HAP-1 (cell line): ENCODE measurements around the gene ILK.

Experiments used
- DNase-seq, 2 experiments: peaks; one replicate each; pipeline ENCODE4 v3.0.0-alpha.2; 2016 to 2020; ENCODE audit warnings: low spot score in 2 of 2
- H3K27me3 ChIP-seq: fragments of 250-450 bp; sonication (Bioruptor Pico); 2 replicates; pipeline ENCODE4 v1.5.1; 2020; ENCODE audit warnings: low read depth, mild to moderate bottlenecking, moderate library complexity
- H3K36me3 ChIP-seq: fragments of 250-450 bp; sonication (Bioruptor Pico); replicated peaks from 2 replicates; pipeline ENCODE4 v1.5.1; 2020; ENCODE audit warnings: mild to moderate bottlenecking
- H3K4me1 ChIP-seq: fragments of 250-450 bp; sonication (Bioruptor Pico); 2 replicates; pipeline ENCODE4 v1.5.1; 2020; ENCODE audit warnings: mild to moderate bottlenecking
- H3K4me3 ChIP-seq: fragments of 250-450 bp; sonication (Bioruptor Pico); 2 replicates; pipeline ENCODE4 v1.5.1; 2020; ENCODE audit warnings: mild to moderate bottlenecking, moderate library complexity
- H3K9me3 ChIP-seq: fragments of 250-450 bp; sonication (Bioruptor Pico); 2 replicates; pipeline ENCODE4 v1.5.1; 2020; ENCODE audit warnings: mild to moderate bottlenecking, moderate library complexity
- in situ Hi-C: fragments of 300-500 bp; cut with MboI; formaldehyde crosslinking; loops from 3 replicates; pipeline ENCODE4 v1.14.3; 2020; ENCODE audit warnings: low sequenced_read_pairs, inconsistent platforms, mixed read lengths

The ILK gene

DNA sequence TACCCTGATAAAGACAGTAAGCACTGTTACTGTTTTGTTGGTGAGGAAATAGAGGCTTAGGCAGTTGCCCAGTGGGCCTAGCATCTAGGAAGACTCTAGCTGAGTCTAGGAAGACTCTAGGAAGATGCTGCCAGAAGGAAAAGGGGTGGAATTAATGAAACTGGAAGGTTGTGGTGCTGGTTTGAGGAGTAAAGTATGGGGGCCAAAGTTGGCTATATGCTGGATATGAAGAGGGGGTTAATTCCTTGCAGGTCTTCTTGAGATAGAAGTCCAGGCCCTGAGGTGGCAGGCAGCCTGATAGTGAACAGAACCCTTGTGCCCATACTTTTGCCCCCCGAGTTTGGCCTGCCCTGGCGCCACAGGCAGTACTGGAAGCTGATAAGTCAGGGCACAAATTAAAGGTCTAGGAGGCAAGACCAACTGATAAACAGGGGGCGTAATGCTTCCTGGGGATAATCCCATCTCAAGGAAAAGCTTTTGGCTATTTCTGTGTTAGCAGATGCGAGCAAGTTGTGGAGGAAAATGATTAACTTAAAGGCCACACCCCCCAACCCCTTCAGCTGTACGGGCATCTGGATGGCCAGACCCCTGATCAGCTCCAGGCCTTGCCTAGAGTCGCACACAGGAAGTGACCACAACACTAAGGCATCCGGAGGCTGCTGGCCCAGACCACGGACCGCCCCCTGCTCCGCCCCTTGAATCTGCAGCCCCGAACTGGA lies 3.1 kb downstream of the ILK start:
- H3K9me3 ChIP-seq: no peaks in the 10 kb centered on the region
- peaks cover 31% of the 10 kb centered on the region for H3K4me1 ChIP-seq
- DNase-seq: peak; percentile 66 to 93
- 0 out of 2 replicates have a peak overlapping the region, but pooled peaks have one; percentile 5 for H3K4me3 ChIP-seq
- peaks cover 48% of the 10 kb centered on the region for H3K36me3 ChIP-seq
- no peaks in the 10 kb centered on the region for H3K27me3 ChIP-seq
- in situ Hi-C loops: no loop called here

DNA sequence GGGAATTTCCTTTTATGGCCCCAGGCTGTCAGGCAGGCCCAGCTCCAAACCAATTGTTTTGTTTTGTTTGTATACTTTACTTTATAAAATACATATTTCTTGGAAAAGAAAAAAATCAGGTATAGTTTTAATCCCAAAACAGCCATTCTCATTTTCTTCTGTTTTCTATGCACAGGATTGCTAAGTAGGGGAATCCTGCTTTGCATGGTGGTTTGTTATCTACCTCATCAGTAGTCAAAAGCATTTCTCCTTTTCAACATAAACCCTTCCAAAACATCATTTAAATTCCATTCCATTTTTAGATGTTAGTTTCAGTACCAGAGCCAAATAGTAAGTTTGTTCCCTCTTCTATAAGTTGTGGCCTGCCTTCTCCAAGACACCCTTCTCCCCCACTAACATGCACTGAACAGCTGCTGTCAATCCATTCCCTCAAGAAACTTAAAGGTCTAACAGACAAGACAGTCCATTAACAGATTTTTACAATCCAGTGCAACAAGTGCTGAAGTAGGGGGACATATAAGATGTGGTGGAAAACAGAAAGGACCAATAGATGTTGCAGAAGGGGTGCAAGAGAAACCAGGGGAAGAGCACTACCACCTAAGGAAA lies 3.7 kb downstream of the ILK start:
- Histone ChIP-seq H3K4me3 (no peak overlapping the region), H3K9me3 (no peaks in the 10 kb centered on the region), H3K27me3 (no peaks in the 10 kb centered on the region), H3K4me1 (peaks cover 28% of the 10 kb centered on the region), H3K36me3 (peaks cover 47% of the 10 kb centered on the region)
- no peak for DNase-seq
- in situ Hi-C loops: no loop called here

DNA sequence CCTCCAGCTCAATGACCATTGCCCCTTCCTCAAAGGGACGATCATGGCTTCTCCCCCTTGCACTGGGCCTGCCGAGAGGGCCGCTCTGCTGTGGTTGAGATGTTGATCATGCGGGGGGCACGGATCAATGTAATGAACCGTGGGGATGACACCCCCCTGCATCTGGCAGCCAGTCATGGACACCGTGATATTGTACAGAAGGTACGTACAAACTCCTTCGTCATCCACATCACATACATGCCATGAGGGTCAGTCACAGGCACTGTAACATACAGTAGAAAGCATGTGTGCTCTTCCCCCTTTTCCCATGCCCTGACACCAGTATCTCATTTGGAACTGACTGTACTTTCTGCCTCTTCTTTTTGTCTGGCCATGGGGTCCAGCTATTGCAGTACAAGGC lies 4.4 kb downstream of the ILK start:
- Histone ChIP-seq H3K27me3 (no peaks in the 10 kb centered on the region), H3K4me1 (peaks cover 28% of the 10 kb centered on the region), H3K4me3 (no peak overlapping the region), H3K36me3 (peaks cover 47% of the 10 kb centered on the region), H3K9me3 (no peaks in the 10 kb centered on the region)
- in situ Hi-C loops: no loop called here
- no peak for DNase-seq

DNA sequence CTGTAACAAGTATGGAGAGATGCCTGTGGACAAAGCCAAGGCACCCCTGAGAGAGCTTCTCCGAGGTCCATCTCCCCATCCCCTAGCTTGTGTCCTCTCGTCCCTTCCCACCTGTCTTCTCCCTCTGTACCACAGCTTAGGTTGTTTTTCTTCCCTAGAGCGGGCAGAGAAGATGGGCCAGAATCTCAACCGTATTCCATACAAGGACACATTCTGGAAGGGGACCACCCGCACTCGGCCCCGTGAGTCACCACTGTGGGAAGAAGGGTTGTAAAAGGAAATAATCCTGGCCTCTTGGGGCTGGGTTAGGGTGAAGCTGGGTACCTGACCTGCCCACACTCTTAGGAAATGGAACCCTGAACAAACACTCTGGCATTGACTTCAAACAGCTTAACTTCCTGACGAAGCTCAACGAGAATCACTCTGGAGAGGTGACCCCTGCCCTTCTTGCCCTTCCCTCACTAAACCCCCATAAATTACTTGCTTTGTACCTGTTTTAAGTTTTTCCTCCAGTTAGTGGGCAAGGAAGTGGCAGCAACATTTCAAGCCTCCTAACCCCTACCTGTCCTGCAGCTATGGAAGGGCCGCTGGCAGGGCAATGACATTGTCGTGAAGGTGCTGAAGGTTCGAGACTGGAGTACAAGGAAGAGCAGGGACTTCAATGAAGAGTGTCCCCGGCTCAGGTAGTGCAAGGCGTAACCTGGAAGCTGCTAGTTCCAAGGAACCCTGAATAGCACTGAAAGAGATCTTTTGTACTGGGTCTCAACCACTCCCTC lies 5.3 kb downstream of the ILK start:
- no peak for DNase-seq
- Histone ChIP-seq H3K4me3 (no peak overlapping the region), H3K27me3 (no peaks in the 10 kb centered on the region), H3K9me3 (no peaks in the 10 kb centered on the region), H3K4me1 (peaks cover 28% of the 10 kb centered on the region), H3K36me3 (peaks cover 47% of the 10 kb centered on the region)
- in situ Hi-C loops: no loop called here

DNA sequence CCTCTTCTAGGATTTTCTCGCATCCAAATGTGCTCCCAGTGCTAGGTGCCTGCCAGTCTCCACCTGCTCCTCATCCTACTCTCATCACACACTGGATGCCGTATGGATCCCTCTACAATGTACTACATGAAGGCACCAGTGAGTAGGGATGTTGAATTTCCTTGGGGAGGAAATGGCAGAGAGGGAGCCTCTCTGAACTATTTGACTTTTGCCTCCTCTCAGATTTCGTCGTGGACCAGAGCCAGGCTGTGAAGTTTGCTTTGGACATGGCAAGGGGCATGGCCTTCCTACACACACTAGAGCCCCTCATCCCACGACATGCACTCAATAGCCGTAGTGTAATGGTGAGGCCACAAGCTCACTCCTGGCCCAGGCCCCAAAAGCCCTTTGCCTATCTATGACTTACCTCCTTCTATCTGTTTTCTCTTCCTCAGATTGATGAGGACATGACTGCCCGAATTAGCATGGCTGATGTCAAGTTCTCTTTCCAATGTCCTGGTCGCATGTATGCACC lies 6.0 kb downstream of the ILK start:
- H3K4me1 ChIP-seq: peaks cover 28% of the 10 kb centered on the region
- peaks cover 47% of the 10 kb centered on the region for H3K36me3 ChIP-seq
- no peaks in the 10 kb centered on the region for H3K27me3 ChIP-seq
- in situ Hi-C loops: loop anchor here (5.0 kb wide), 1 partner anchor 73 kb away; the partner anchor contains the start of gene MRPL17
- DNase-seq: no peak
- no peak overlapping the region for H3K4me3 ChIP-seq
- H3K9me3 ChIP-seq: no peaks in the 10 kb centered on the region

DNA sequence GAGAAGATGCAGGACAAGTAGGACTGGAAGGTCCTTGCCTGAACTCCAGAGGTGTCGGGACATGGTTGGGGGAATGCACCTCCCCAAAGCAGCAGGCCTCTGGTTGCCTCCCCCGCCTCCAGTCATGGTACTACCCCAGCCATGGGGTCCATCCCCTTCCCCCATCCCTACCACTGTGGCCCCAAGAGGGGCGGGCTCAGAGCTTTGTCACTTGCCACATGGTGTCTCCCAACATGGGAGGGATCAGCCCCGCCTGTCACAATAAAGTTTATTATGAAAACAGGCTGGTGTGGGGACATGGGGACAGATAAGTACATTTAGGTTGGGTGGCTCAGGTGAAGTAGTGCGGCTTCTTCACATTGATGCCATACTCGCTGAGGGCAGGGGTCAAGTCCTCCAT lies 7.0 kb downstream of the ILK start:
- Histone ChIP-seq H3K4me1 (peaks cover 19% of the 10 kb centered on the region), H3K9me3 (no peaks in the 10 kb centered on the region), H3K4me3 (no peak overlapping the region; the same call in 1 of the 2 replicates), H3K36me3 (peaks cover 47% of the 10 kb centered on the region), H3K27me3 (no peaks in the 10 kb centered on the region)
- no peak for DNase-seq
- in situ Hi-C loops: loop anchor here (5.0 kb wide), 1 partner anchor 72 kb away; the partner anchor contains the start of gene MRPL17

DNA sequence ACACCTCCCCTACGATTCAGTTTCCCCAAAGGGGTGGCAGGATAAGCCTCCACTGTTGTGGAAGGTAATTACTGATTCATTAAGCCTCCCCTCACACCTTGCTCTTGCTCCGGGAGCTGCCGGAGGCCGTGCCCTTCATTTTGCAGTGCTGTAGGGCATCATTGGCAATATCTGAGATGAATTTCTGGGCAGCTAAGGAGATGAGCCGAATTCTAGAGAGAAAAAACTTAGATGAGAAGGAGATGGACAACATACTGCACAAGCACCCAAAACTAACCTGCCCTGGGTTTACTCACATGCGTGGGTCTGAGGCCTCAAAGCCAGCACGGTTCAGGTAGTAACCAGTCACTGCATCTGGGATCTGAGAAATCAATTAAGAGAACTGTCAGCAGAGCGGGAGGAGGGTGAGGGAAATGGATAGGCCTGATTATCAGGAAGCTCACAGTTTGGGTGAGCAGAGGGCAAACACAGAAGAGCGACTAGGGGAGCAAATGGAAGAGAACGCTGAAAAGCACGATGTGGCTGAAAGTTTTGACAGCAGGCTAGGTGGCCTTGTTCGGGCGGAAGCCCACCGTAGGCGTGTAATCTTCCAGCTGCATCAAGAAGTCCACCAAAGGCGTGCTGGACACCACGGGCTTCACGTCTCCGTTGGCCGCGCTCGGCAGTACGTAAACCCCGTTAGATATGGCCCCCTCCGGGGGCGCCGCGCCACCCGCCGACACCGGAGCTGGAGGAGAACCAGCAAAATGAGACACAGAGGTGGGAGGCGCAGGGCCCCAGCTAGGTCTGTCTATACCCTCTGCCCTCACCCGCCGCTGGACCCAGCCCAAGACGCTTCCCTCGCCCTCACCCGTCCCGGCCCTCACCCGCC lies 7.8 kb downstream of the ILK start:
- no peaks in the 10 kb centered on the region for H3K27me3 ChIP-seq
- peak overlapping the region; percentile 64 for H3K4me3 ChIP-seq
- in situ Hi-C loops: loop anchor here (5.0 kb wide), 1 partner anchor 71 kb away; the partner anchor contains the start of gene MRPL17
- peaks cover 15% of the 10 kb centered on the region for H3K4me1 ChIP-seq
- peak in 1 of 2 experiments; percentile 41 for DNase-seq
- peaks cover 50% of the 10 kb centered on the region for H3K36me3 ChIP-seq
- no peaks in the 10 kb centered on the region for H3K9me3 ChIP-seq

DNA sequence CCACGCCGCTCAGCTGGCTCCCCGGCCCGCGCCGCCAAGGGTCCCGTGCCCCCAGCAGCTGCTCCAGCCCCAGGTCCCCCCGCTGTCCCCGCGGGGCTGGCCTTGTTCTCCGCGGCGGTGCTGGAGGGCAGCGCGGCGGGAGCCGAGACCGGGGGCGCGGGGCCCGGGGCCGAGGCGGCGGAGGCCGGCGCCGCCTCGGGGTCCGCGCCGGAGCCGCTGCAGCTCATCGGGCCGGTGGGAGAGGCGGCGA lies 8.3 kb downstream of the ILK start:
- Histone ChIP-seq H3K4me1 (peaks cover 10% of the 10 kb centered on the region), H3K36me3 (peaks cover 47% of the 10 kb centered on the region), H3K4me3 (peak overlapping the region; percentile 64), H3K27me3 (no peaks in the 10 kb centered on the region), H3K9me3 (no peaks in the 10 kb centered on the region)
- in situ Hi-C loops: loop anchor here (5.0 kb wide), 1 partner anchor 70 kb away; the partner anchor contains the start of gene MRPL17
- DNase-seq: no peak

DNA sequence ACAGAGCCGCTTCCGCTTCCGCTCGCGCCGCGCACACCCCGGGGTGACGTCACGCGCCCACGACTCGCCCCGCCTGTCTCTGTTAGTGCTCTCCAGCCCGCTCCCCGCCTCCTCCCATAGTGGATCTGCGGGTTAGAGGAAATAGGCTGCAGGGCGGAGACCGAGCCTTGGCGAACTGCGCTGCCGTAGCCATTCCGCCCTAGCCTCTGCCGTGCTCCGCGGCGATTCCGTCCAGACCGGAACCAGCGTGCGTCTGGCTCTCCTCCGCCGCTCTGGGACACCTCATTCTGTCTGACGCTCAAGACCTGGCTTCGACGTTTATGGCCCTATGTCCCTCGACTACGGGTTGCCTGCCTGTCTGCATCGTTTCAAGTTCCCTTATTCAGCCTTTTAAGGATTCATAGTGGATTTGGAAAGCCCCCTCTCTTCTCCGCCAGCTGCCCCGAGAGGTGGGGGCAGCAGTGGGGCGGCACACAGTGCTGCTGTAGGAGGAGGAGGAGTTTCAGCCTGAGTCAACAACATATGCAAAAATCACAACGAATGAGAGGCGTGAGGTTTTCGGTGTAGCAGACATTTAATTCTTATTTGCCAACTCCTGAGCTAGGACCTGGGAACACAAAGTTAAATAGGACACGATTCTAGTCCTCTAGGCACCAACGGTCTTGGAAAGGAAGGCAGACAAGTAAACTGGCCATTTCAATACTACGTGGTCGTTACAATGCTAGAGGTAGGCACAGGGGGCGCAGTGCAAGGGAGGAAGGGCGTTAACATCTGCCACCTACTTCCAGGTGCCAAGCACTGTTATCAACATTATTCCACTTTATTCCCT lies 8.9 kb downstream of the ILK start, which contains the start of gene TAF10:
Gene TAF10, minus strand, starts transcription at position 4 of the 829 bp plus-strand sequence. CDS start 27 bp downstream, outside the sequence.
- peaks cover 45% of the 10 kb centered on the region for H3K36me3 ChIP-seq
- DNase-seq: peak; percentile 90 to 97
- in situ Hi-C loops: loop anchor here (5.0 kb wide), 1 partner anchor 70 kb away; the partner anchor contains the start of gene MRPL17
- H3K27me3 ChIP-seq: no peaks in the 10 kb centered on the region
- H3K4me3 ChIP-seq: peak within 1 kb of the TSS; percentile 64
- peaks cover 6% of the 10 kb centered on the region for H3K4me1 ChIP-seq
- H3K9me3 ChIP-seq: no peaks in the 10 kb centered on the region

- DNase-seq: no peak
- in situ Hi-C loops: loop anchor here (5.0 kb wide), 1 partner anchor 69 kb away; the partner anchor contains the start of gene MRPL17
- H3K9me3 ChIP-seq: no peaks in the 10 kb centered on the region
- H3K27me3 ChIP-seq: no peaks in the 10 kb centered on the region
- no peak overlapping the region for H3K4me3 ChIP-seq
- peaks cover 34% of the 10 kb centered on the region for H3K36me3 ChIP-seq
- peaks cover 8% of the 10 kb centered on the region for H3K4me1 ChIP-seq
Measured at GRCh38 chr11:6613496-6613895, 9.9 kb downstream of the ILK start.

GRCh38 chr11:6614446-6614845 lies 10.9 kb downstream of the ILK start:
- H3K4me1 ChIP-seq: peaks cover 11% of the 10 kb centered on the region
- DNase-seq: no peak
- no peak overlapping the region for H3K4me3 ChIP-seq
- H3K27me3 ChIP-seq: no peaks in the 10 kb centered on the region
- in situ Hi-C loops: loop anchor here (5.0 kb wide), 1 partner anchor 68 kb away; the partner anchor contains the start of gene MRPL17
- H3K9me3 ChIP-seq: no peaks in the 10 kb centered on the region
- peaks cover 25% of the 10 kb centered on the region for H3K36me3 ChIP-seq

DNA sequence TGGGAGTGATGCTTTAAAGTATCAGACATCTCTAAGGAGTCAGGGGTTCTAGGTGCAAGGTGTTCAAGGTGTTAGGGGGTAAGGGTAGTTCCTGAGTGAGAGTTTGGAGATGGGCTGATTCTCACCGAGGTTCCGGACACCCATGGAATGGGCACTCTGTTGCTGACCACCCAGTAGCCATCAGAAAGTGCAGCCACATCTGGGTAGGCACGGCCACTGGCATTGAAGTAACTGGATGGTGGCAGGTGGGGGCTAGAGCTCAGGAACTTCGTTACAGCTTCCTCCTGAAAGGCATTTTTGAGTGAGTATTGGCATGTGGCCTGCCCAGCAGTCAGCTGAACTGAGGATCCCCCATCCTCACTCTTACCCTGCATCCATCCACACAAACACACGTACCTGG lies 11.5 kb downstream of the ILK start:
- Histone ChIP-seq H3K27me3 (no peaks in the 10 kb centered on the region), H3K4me3 (no peak overlapping the region), H3K4me1 (peaks cover 11% of the 10 kb centered on the region), H3K36me3 (peaks cover 19% of the 10 kb centered on the region), H3K9me3 (no peaks in the 10 kb centered on the region)
- DNase-seq: no peak
- in situ Hi-C loops: no loop called here
